Superior temporal gyrus (tissue), 1 donor: Measurements from ENCODE around the gene ARL15.

Source experiments
- DNase-seq: peaks from one replicate; pipeline ENCODE4 v3.0.0-alpha.2; 2016; ENCODE audit errors: extremely low spot score

Gene ARL15

DNA sequence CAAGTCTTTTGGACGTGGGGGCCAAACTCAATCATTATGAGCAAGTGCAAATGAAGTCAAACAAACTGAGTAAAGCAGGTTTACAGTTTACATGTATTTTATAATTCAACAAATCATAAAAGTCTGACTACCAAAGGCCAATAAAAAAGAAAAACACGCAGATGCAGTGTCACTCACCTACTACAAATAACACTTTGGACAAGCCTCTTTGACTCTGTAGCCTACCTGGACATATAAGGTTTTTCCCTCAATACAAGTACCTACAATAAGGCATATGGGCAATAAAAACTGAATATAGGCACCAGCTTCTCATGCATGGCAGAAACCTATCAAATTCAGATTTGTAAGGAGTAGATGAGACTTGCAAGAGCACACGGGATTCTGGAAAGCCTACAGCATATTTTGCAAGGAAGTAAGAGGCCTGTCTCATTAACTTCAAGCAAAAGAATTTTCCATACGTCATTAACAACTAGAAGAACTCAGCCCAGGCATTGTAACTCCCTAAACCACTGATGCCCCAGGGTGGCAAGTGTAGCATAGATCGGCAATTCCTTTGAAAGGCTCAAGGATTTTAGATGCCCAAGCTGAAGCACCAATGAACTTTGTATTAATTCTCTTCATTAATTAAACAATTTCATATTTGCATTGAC lies 21.7 kb downstream of the ARL15 start:
- DNase-seq = no peak

GRCh38 chr5:54285686-54286085 lies 24.7 kb downstream of the ARL15 start:
- DNase-seq = no peak

DNA sequence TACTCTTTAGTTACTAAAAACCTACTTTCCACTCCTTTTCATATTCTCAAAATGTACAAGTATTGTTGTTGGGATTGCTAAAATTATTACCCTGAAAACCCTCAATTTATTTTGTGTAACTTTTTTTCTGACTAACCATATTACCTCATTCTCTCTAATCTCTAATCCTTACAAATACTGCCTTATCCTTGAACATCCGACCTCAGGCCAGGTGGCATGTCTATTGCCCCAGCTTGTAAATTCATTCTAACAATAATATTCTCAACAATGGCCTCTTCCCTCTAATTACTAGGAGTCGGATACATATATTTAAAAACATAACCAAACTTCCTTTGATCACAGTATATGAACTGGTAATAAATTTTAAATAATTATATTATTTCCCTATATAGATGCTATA lies 25.8 kb downstream of the ARL15 start:
- no peak for DNase-seq

- no peak for DNase-seq
Measured at GRCh38 chr5:54282876-54283275, 27.5 kb downstream of the ARL15 start.

- DNase-seq = no peak
Measured at GRCh38 chr5:54281960-54282692, 28.2 kb downstream of the ARL15 start.

- DNase-seq = no peak
Measured at GRCh38 chr5:54279960-54280359, 30.4 kb downstream of the ARL15 start.

- no peak for DNase-seq
Measured at GRCh38 chr5:54278979-54279717, 31.2 kb downstream of the ARL15 start.

DNA sequence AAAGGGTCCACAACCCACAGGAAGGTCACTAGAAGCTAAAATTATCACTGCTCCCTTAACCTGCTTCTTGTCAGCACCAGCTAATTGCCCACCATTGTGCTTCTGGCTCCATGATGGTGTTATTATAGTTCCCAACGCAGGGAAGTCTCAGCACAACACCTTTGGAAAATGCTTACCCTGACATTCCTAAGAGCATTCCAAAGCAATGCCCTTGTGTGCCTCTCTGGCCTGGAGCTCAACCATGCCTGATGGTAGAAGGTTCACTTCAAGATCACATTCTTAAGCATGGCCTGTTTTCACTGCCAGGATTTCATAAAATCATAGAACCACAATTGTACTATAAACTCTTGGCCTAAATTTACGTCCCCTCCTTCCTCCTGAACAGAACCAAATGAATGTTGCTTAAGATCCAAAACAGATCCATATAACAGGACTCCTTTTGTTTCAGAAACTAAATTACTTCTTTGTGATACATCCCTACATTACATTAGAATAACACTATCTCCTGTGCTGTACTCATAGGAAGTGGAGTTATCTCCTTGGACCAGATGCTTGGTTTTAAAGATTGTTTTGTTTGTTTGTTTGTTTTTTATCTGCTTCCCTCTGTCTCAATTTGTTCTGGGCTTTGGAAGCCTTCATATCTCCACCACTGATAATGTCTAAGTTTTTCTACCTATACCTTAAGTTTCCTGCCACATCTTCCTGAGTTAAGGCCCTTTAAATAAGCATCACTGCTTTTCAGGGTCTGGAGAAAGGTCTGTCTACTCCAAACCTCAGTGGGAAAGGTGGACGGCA lies 32.1 kb downstream of the ARL15 start:
- DNase-seq = no peak

- no peak for DNase-seq
Measured at GRCh38 chr5:54276048-54276447, 34.3 kb downstream of the ARL15 start.

GRCh38 chr5:54275361-54275760 lies 35.0 kb downstream of the ARL15 start:
- no peak for DNase-seq

DNA sequence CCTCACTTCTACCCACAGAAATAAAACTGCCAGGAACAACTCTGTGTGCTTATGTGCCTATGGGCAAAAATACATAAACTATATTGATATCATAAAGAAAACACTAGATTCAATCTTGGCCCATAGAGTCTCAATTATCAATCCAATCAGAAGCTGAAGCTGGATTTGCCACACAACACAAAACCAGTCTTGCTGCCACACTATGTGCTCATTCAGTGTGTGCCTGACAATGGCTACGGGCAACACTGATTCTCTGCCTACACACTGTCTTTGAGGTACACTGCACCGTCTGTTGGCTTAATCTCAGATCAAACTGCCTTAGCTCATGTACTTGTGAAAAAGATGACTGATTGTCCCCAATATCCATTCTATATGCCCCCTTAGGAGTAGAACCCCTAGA lies 35.4 kb downstream of the ARL15 start:
- DNase-seq = no peak

DNA sequence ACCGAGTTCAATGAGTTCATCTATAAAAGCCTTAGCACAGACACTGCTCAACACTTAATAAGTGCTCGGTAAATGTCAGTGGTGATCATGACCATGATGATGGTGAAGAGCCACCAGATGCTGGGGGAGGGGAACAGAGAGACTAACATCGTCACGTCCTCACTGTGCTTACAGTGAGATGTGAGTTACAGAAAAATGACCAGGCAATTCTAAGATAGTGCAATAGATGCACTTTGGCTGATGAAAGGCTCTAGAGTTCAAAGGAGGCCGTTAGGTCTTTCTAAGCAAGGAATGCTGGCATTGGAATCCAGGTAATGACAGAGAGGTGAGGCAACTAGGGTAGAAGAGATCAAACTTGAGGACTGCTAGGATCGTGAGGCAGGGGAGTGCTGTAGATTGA lies 36.7 kb downstream of the ARL15 start:
- no peak for DNase-seq

DNA sequence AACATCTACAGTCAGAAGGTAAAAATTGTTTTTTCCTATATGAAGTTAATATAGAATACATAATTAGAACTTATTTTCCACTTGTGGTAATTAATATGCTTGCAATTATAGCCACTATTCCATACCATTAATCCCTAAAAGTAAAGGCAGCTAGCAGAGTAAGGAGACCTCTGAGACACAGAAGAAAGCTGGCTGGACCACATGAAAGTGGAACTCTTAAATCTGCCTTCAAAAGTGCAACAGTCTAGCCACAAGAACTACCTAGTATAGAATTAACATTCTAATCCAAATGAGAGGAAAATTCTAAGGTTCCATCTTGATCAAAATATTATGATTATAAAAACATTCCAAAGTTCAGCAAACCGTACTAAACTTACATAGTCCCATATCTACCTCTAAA lies 37.6 kb downstream of the ARL15 start:
- no peak for DNase-seq

- no peak for DNase-seq
Measured at GRCh38 chr5:54270326-54270725, 40.0 kb downstream of the ARL15 start.

GRCh38 chr5:54264574-54264973 lies 45.8 kb downstream of the ARL15 start:
- DNase-seq = no peak

- DNase-seq = no peak
Measured at GRCh38 chr5:54263447-54263846, 46.9 kb downstream of the ARL15 start.

DNA sequence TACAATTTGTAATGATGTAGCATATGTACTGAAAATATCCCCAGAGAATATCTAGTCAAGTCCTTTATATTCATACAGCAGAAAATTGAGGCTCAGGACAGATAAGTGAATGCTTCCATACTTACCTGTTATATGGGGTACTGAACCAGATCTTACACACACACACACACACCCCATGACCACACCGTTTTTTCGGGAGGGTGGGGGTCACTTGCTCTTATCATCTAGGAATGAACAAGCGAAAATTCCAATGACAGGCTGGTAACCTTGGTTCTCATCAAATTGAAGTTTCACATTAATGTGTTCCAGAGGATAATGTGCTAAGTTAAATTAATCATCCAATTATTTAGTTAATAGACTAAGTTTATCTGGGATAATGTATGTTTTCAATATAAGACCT lies 48.8 kb downstream of the ARL15 start:
- DNase-seq = no peak

DNA sequence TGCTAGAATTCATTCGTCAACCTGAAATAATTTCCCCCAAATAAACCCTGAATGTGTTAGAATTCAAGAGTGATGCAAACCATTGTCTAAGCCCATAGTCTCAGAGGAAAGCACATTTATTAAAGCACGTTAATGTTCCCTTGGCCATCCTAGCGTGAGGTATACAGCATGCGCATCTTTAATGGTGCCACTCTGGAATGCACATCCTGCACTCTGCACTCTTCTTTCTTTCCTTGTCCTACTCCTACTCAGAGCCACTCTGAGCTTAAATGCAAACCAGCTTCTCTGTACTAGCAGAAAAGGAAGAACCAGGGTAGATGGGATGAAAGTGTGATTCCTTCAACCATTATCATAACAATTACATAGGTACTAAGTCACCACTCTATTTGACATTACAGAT lies 50.4 kb downstream of the ARL15 start:
- no peak for DNase-seq

DNA sequence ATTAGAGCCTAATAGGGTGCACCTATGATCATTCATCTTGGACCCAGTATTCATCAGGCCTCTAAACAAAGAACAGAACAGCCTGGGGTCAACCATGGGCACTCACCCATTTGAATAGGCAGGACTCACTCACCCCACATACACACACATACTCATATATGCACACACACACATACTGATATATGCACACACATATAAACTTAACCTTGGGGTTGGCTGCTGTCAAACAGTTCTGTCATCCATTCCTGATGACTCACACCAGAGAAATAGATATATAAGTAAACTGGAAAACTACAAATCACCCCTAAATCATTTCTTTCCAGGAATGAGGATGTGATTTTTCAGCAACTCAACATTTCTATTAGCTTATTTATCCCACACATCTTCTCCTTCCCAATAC lies 51.3 kb downstream of the ARL15 start:
- DNase-seq = no peak

DNA sequence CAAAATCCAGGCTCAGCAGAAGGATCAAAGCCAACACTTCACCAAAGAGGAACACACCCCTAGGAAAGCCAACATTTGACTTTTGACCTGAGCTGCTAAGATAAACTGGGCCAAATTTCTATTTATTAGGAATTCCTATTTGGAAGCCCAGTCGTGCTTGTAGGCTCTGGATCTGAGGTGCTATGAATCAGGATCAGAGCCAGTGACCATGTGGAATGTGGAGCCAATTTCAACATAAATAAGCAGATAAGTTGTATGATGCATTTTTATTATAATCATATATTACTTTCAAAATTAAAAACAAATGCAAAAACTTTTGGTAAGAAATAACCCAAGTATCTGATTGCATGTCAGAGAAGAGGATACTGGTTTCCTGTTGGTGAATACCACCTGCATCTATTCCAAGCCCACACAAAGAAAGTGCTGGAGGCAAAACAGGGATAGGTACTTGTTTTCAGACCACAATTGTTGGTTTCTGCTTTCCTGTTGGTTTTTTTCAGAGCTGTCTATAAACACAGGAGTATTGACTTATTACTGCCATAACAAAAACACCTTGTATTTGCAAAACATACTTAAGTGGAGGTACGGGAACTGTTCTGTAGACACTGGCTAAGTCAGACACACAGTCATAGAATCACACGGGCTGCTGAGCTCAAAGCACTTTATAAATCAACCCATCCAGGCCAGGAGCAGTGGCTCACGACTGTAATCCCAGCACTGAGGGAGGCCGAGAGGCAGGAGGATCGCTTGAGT lies 52.8 kb downstream of the ARL15 start:
- DNase-seq = no peak

DNA sequence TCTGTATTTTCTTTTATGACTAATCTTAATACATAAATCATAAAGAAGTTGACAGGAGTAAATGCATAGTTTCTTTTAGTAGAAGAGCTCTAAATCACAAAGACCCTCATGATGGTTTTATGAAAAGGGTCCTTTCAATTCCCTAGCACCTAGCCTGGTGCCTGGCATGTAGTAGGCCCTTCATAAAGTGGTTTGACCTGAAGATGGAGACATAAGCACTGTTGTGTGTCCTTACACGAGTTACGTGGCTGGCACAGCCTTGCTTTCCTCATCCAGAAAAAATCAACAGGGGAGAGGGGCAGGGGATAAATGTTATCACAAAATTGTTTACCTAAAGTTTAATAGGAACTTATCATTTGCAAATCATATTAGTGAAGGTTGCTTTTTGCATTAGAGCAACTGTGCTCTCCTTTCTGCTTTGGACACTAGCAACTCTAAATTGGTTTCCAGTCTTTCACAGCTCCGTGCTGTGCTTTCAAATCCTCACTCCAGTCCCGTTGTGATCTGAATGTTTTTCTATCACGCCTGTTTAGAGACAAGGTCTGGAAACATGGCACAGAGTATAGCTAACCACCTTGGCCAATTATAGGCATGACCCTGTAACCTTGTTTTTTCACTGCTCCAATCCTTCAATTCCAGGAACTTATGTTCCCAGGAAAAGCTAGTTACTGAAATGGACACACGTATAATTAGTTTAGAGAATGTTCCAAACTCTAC lies 55.7 kb downstream of the ARL15 start:
- no peak for DNase-seq
